ENCODE measurements around the gene HTRA1. TPM values are rescaled to one million over a fixed set of nuclear protein-coding genes. Genes with fewer than 3 reads are reported as not detected.

HTRA1 gene
- 43.1 and 50.4 TPM in 2 replicates for total RNA-seq (2014; rRNA removed; shearing (Covaris generic))

DNA sequence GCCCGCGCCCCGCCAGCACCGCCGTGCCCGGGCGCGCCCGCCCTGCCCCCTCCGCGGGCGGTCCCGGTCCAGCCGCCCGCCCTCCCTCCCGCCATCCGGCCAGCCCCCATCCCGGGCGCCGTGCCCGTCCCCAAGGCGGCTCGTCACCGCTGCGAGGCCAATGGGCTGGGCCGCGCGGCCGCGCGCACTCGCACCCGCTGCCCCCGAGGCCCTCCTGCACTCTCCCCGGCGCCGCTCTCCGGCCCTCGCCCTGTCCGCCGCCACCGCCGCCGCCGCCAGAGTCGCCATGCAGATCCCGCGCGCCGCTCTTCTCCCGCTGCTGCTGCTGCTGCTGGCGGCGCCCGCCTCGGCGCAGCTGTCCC, at the start of gene HTRA1:
TSS of gene HTRA1 (plus strand) at position 187 of the 362 bp plus-strand sequence. CDS start at position 287, 100 bp downstream.
- peak; percentile 74 for DNase-seq (ENCODE audit: low read depth)

DNA sequence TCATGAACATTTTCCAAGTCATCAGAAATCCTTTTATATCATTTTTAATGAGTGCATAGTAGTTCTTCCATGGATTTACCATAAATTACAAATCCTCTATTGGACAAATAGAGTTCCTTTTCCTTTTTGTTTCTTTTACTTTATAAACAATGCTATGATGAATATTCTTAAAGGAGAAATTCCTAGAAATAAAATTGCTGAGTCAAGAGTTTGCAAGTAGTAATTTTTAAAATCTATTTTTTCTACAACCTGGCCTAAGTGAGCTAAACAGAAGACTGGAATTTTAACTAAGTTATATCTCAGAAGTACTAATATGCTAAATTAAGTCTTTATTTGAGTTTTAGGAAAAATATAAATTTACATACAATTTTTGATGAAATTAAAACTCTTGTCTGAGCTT, 48.0 kb upstream of the HTRA1 start:
- no peak for DNase-seq (ENCODE audit: low read depth)

DNA sequence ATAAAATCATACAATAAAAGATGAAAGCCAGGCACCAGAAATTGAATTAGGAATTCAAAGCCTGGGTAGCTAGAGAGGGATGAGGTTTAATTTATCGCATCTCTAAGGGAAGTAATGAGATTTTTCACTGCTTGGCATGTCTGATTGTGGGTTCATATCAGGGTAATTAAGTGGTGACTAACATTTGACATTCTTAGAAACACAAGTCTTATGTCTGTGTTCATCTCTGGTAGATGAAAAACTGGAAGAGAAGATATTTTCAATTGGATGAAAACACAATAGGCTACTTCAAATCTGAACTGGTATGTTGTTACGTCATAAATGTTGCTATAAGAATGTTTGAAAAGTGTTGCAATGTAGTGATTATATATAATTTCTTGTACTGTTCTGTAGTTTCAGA, 43.7 kb upstream of the HTRA1 start:
- DNase-seq (ENCODE audit: low read depth), result peak; percentile 6

DNA sequence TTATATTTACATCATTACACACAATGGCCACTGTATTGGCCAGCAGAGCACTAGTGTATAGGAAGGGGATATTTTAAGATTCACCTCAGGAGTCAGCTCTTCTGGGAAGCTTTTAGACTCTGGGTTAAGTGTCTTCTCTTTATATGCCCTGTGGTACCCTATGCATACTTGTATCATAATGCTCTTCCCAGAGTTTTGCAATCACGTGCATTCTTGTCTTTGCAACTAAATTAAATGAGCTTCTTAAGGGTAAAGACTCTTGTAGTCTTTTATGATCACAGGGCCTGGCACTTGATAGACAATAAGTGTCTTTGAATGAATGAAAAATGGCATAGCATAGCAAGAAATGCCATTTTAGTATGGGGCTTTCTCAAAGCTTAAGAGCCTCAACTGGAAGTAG, 42.3 kb upstream of the HTRA1 start:
- no peak for DNase-seq (ENCODE audit: low read depth)

DNA sequence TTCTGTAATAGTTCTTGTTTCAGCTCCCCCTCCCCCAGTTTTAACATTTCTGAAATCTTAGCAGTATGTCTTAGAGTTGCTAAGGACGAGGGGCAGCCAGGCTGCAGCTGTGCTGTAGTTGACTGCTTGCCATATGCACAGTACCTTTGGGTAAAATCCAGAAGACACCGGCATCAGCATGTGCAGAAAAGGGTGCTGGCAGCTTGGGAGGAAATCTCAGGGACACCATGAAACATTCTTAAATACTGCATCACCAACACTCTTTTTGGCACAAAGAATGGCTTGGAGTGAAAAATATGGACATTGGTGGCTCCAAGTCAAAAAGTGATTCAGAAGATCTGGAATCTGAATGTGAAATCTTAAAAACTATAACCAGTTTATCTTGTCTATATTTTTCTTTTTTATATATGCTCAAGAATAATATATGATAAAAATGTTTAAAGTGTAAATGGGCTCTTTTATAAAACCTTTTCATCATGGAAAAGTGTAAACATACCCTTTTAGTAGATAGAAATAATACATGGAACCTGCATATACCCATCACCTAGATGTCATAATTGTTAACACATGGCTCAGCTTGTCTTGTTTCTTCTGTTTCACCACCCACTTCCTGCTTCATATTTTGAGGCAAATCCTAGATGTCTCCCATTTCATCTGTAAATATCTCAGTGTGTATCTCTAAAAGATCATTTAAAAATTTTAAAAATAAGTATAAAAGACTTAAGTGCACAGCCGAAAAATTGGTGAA, 41.3 kb upstream of the HTRA1 start:
- DNase-seq (ENCODE audit: low read depth), result no peak

DNA sequence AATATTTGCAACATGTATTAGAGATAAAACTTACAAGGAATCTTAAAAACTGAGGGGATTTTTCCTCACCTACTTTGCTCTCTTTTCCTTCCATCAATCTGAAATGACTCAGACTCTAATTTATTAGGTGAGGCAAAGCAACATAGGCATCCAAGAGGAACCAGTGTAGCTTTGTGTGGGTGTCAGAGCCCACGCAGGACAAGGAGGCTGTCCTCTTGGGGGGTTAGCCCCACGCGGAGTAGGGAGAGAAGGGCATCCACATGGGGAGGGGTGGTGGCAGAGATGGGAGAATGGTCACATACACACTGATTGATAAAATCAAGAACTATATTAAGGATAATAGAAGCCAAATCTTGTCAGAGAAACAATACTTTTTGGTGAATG, 40.7 kb upstream of the HTRA1 start:
- no peak for DNase-seq (ENCODE audit: low read depth)

DNA sequence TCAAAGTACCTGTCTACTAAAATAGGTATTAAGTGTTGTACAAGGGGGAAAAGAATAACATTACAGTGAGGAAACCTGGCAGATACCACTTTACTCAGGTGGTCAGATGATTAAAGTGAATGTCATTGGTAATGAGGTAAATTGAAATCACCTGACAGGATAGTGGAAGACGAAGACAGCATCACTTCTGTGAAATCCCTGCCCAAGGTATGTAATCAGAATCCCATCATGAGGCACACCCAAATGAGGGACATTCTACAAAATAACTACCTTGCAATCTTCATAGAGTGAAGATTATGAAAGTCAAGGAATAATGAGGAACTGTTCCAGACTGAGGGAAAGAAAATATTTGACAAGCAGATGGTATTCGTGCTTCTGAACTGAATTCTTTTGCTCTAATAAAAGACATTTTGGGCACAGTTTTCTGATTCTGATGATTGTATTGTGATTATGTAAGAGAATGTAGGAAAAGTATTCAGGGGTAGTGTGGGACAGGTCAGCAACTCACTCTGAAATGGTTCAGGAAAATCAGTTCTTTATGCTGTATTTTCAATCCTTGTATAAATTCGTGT, 40.2 kb upstream of the HTRA1 start:
- no peak for DNase-seq (ENCODE audit: low read depth)

DNA sequence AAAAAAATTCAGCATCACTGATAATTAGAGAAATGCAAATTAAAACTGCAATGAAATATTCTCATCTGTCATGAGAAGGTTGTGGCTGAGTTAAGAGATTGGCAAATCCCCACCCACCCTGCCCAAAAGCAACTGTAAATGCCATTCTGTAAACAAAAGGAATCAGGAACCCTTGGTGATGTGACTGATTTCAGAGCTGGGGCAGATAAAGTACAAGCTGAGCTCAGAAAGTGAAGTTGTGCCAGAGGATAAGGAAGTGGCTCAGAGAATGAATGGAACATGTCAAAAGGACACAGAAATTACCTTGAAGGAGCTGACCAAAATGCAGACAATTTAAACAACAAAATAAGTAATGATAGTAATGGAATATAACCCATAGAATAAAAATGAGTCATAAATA, 39.6 kb upstream of the HTRA1 start:
- no peak for DNase-seq (ENCODE audit: low read depth)

DNA sequence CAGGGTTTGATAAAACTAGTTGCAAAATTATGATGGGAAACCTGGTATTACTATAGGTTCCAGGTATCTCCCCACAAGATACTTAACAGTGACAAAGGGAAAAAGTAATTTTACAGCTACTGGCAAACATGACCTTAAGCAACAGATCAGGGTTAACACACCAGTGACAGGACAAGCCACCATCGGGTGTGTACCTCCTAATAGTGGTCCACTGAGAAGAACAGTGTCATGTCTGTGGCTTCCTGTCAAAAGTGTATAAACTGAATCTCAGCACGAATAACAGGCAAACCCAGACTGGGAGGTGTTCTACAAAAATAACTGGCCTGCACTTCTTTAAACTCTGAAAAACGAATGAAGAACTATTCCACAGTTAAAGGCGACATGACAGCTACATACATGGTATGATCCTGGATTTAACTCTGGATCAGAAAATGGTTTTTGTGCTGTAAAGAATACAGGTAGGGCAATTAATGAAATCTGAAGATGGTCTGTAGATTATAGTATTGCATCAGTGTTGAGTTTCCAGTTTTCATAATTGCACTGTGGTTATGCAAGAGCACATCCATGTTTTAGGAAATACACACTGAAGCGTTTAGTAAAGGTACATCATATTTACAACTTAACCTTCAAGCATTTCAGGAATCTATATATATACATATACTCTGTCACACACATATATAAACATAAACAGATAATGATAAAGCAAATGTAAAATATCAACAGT, 38.9 kb upstream of the HTRA1 start:
- no peak for DNase-seq (ENCODE audit: low read depth)

DNA sequence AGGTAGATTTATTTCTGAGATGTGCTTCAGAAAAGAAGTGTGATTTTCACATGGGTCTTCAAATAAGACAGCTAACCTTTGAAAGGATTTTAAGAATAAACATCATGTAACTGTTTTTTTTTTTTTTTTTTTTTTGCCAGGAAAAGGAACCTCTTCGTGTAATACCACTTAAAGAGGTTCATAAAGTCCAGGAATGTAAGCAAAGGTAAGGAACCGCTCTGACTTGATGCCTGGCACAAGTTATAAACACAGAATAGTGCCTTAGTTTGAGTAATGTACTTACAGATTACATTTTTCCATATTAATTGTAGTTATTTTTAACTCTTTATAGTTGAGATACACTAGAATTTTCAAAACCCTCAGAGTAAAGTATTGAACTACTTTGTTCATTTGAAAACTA, 37.3 kb upstream of the HTRA1 start:
- DNase-seq (ENCODE audit: low read depth), result no peak

DNA sequence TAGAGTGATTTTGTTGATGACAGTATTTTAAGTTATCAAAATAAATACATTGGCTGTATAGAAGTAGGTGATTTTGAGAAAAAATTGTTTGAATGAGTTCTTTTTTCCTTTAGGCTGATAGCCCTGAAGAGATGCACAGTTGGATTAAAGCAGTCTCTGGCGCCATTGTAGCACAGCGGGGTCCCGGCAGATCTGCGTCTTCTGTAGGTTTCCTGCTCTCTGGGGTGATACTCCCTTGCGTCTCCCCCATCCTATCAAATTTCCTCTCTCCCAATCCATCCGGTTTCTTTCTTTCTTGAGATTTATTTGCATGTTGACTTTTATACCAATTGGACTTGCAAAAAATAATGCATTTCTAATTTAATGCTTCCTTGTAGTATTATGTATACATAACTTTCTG, 34.5 kb upstream of the HTRA1 start:
- no peak for DNase-seq (ENCODE audit: low read depth)

DNA sequence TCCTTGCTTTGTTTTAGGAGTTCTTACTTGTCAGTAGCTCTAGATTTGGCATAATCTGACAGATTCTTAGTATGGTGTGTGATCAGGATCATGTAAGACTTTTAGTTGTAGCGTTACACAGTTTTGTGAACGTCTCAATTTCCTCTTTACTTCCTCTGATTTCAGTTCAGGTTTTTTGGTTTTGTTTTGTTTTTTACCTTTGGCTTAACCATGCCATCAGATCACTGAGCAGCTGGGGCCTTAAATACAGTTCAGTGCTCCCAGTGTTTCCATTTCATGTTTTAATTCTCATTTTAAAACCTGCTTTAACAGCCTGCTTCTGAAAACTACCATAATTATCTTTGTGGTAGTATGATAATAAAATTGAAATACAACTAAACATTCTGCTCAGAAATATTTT, 34.1 kb upstream of the HTRA1 start:
- DNase-seq (ENCODE audit: low read depth), result no peak

DNA sequence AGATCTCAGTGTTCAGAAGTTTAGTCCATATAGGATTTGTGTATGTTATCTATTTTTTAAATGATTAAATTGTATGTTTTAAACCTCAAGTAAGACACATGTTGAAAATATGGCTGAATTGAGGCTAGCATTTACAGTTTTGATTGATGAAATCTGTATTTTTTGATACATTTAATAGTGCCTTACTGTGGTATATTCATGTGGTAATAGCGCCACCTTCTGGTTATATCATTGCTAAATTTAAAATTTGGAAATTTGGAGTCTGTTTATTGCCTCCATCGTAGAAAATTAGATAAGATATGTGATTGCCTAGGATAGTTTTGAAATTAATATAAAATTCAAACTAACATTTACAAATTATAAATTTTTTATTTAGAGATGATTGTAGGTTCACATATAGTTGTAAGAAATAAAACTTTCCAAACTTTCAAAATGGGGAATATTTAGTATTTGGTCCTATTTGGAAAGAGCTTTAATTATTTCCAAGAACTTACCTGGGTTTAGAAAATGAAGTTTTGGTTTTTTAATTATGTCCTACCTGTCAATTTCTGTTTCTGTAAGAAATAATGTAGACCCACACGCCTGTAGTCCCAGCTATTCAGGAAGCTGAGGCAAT, 26.0 kb upstream of the HTRA1 start:
- DNase-seq (ENCODE audit: low read depth), result no peak

DNA sequence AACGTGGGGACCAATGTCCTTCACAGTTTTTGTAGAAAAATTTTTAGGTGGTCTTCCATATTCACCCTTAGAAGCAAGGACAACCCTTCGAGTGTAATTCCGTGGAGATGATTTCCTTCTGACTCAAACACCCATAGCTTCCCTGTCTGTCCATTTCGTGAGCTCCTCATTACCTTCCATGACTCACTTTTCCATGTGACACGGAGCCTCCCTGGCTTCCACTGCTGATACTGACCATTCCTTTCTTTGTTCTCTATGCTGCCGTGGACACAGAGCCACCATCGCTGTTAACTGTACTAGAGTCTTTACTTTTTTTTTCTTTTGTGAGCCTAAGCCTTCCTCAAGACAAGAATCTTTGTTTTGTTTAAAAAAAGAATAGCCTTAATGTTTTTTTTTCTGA, 19.4 kb upstream of the HTRA1 start:
- DNase-seq (ENCODE audit: low read depth), result peak; percentile 70

DNA sequence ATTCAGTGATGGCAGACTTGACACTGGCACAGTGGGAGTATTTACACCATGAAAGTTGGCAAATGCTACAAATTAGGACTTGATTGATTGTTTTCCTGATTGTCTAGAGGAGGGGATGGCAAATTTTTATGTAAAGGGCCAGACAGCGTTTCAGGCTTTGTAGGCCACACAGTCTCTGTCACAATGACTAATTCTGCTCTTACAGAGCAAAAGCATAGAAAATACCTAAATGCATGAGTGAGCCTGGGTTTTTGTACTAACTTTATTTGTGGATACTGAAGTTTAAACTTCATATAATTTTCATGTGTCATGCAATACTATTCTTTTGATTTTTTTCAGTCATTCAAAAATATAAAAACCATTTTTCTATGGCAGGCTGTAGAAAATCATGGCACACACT, 15.9 kb upstream of the HTRA1 start:
- no peak for DNase-seq (ENCODE audit: low read depth)

DNA sequence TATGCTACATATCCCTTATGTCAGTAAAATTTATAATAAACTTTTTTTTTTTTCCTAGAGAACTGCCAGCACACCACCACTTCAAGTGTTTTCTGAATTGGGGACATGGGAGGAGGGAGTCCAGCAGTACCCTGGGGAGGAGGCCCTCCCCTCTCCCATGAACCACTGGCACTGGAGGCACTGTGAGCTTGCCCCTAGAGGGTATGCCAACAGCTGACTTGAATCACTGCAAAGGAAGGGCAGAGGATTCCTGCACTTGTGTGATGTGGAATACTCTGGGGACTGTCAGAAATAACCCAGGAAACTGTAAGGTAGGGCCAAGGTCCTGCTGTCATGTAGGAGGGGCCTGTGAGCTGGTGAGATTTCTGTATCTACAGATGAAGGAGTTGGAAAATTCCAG, 15.4 kb upstream of the HTRA1 start:
- DNase-seq (ENCODE audit: low read depth), result no peak

DNA sequence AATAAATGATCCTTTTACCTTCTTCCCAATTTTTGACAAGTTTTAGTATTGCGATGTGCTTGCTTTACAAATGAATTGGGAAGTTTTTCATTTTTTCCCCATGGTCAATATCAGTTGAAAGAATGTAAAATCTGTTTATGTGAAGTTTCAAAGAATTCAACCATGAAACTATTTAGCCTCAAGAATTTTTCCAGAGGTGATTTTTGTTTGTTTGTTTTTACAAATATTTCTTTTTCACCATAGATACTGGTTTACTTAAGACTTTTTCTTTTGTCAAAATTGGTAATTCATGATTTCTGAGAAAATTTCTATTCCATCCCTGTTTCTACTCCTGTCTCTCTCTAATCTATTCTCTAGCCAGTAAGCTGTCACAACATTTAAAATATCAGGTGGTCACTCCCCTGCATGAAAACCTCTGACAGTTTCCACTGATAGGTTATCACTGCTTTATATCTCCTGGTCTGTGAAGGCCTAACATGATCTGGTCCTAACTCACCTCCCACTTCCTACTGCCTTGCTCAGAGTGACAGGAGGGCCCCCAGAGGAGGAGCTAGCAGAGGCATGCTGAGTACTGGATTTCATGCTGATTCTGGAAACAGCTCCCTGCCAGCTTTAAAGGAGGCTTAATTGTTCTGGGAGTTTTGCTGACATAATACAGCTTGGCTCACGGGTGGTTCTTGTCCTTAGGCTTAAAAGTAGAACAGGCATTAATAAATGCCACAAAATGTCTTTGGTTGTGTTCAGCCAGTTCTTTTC, 14.5 kb upstream of the HTRA1 start:
- no peak for DNase-seq (ENCODE audit: low read depth)

DNA sequence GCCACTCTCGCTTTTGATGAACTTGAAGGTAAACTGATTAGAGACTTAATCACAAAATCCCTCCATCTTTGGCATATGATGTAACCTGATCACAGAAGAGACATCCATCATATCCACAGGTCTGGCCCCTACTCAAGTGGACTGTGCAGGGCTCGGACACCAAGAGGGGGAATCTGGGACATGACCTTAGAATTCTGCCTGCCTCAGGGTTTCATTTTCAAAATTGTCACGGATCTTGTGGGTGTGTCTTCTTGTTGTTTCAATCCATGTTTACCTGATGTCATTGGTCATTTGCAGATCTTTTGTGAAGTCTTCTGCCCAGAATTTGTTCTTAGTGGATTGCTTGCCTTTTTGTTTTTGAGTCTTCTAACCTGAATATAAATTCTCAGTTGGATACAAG, 12.8 kb upstream of the HTRA1 start:
- no peak for DNase-seq (ENCODE audit: low read depth)

DNA sequence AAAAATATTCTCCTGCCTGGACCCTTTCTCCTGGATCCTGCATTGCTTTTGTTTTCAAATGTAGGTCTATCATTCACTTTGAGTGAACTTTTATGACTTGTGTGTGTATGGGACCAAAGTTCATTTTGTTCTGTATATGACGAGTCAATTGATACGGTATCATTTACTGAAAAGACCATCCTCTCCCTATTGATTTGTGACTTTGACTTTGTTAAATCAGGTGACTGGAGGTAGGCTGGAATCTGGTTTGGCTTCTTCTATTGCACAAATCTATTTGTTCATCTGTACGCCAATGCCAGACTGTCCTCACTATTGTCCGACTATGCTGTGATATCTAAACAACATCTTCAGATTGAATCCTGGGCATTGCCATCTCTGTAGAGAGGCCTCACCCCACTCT, 12.2 kb upstream of the HTRA1 start:
- no peak for DNase-seq (ENCODE audit: low read depth)

DNA sequence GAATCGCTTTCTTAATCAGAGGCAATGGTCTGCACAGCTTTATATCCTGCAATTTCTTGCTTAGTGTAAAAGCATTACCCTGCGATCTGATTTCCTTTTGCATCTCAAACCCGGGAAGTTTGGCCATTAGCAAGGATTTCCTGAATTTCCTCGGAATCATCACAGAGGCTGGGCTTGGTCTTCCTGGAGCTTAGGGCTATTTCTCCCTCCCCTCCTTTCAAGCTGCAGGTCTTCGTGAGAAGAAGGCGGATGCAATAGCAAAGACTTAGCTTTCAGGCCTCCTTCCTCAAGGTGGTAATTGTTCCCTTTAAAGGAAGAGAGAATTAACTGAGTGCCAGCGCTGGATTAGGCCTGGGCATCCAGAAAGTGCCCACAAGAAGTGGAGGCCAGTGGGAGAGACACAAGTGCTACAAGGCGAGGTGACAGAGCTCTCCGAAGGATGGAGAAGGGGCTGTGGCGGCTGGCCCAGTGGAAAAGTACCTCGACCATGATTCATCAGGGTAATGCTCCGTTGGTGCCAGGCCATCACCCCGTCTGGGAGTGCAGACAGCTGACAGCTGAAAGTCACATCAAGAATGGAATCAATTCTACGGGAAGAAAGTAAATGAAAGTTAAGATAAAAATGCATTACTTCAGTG, 10.9 kb upstream of the HTRA1 start:
- DNase-seq (ENCODE audit: low read depth), result no peak

DNA sequence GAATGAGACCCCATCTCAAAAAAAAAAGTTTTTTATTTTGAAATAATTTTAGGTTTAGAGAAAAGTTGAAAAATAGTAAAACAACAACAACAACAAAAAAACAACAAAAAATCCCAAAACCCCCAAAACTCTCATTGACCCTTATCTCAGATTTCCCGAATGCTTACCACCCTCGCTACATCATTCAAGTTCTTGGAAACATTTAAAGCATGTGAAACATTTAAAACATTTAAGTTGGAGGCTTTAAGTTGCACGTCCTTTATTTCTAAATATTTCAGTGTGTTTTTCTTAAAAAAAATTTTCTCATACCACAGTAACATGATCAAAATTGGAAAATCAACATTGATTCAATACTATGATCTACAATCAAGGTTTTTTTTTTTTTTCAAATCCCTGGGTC, 7.3 kb upstream of the HTRA1 start:
- DNase-seq (ENCODE audit: low read depth), result no peak

All from Daoy (cell line).